GM23248 (cell line): ENCODE results near the gene DOCK6.

Experiments
- EZH2 ChIP-seq: fragments of 200-600 bp; sonication (generic); IDR thresholded peaks from 2 replicates; pipeline ENCODE4 v1.6.1; 2018; ENCODE audit warnings: antibody characterized with exemption, mild to moderate bottlenecking; ENCODE audit not compliant: insufficient read depth, poor library complexity, severe bottlenecking
- EZH2phosphoT487 ChIP-seq: fragments of 200-600 bp; sonication (generic); IDR thresholded peaks from 2 replicates; pipeline ENCODE4 v1.6.1; 2018; ENCODE audit warnings: antibody characterized with exemption, moderate library complexity, mild to moderate bottlenecking, low read depth; ENCODE audit not compliant: insufficient read depth

GRCh38 chr19:11196406-11197287 lies 65.7 kb downstream of the DOCK6 start:
- no peak for TF ChIP-seq EZH2phosphoT487
- TF ChIP-seq EZH2 = no peak
